Measurements from ENCODE around the gene FCN3.

GRCh38 chr1:27351541-27352107 lies 23.0 kb downstream of the FCN3 start:
- no peak for TF ChIP-seq DPF2 (IDR thresholded peaks at IDR 0.05)
- TF ChIP-seq SREBF2 (IDR thresholded peaks at IDR 0.05; ENCODE audit: low read length): no peak
- TF ChIP-seq, protein P1, sequence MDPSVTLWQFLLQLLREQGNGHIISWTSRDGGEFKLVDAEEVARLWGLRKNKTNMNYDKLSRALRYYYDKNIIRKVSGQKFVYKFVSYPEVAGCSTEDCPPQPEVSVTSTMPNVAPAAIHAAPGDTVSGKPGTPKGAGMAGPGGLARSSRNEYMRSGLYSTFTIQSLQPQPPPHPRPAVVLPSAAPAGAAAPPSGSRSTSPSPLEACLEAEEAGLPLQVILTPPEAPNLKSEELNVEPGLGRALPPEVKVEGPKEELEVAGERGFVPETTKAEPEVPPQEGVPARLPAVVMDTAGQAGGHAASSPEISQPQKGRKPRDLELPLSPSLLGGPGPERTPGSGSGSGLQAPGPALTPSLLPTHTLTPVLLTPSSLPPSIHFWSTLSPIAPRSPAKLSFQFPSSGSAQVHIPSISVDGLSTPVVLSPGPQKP (IDR thresholded peaks at IDR 0.05; ENCODE audit: low read depth, low read length): no peak
- no peak for TF ChIP-seq GATAD2B (conservative IDR thresholded peaks at IDR 0.05; ENCODE audit: low read depth)
- no peak for TF ChIP-seq POLR2AphosphoS5 (IDR thresholded peaks at IDR 0.05; ENCODE audit: low read length)
- no peak for TF ChIP-seq YY1 (IDR thresholded peaks at IDR 0.05; ENCODE audit: low read depth, low read length)
- TF ChIP-seq PML (IDR thresholded peaks at IDR 0.05; ENCODE audit: low read length): no peak
- no peak for TF ChIP-seq JUND (IDR thresholded peaks at IDR 0.05; ENCODE audit: low read depth, low read length)
- no peak for TF ChIP-seq CTCF (IDR thresholded peaks at IDR 0.05 in 2 of 3, conservative IDR thresholded peaks at IDR 0.05 in 1 of 3; ENCODE audit: control insufficient read depth in 2 of 3, extremely low read depth in 1 of 3, insufficient read depth in 1 of 3, low read depth in 3 of 3, low read length in 3 of 3)
- TF ChIP-seq, protein P2, sequence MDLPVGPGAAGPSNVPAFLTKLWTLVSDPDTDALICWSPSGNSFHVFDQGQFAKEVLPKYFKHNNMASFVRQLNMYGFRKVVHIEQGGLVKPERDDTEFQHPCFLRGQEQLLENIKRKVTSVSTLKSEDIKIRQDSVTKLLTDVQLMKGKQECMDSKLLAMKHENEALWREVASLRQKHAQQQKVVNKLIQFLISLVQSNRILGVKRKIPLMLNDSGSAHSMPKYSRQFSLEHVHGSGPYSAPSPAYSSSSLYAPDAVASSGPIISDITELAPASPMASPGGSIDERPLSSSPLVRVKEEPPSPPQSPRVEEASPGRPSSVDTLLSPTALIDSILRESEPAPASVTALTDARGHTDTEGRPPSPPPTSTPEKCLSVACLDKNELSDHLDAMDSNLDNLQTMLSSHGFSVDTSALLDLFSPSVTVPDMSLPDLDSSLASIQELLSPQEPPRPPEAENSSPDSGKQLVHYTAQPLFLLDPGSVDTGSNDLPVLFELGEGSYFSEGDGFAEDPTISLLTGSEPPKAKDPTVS (IDR thresholded peaks at IDR 0.05; ENCODE audit: low read depth, low read length): no peak
- TF ChIP-seq CHD2 (IDR thresholded peaks at IDR 0.05; ENCODE audit: borderline replicate concordance, low read depth, low read length): no peak

Data from GM12878 (cell line).